GM18873 (cell line): ENCODE data around the gene KCNJ11.
"Not testable (repeated sequence)": the region's sequence is repeated elsewhere in the genome, so short reads cannot be mapped to it uniquely, and the experiment has no call there.

Source experiments
- ATAC-seq: cut with Tn5 transposase; IDR thresholded peaks from one replicate; pipeline ENCODE4 v1.9.1; 2021; ENCODE audit warnings: mild to moderate bottlenecking, moderate library complexity, moderate number of reproducible peaks; ENCODE audit not compliant: unreplicated experiment, low FRiP score

KCNJ11 gene

DNA sequence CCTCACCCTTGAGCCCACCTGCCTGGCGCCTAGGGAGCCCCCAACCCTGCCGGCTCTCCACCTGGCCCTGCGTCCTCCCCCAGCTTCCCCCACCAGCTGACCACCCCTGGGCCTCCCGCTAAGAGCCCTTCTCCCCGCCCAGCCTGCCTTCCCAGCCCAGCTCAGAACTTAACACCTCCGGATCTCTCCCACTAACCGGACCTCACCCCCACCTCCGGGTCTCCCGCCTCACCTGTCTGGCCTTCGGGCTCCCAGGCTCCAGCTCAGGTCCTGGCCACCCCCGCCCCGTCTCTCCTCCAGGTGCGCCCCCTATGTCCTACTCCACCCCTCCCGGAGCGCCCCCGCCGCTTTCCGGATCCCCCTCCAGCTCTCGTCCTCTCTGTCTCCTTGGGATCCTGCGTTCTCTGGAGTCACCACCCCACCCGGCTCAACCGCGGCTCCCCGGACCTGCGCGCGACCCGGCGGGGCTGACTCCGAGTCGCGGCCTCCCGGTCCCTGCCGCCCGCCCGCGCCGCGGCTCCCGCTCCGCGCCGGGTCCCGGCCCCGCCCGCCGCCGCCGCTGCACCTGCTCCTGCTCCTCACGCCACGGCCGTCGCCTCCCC is at the start of gene KCNJ11:
TSS of gene KCNJ11 (minus strand) at position 51 of the 602 bp plus-strand sequence. CDS start 568 bp downstream, outside the sequence.
- ATAC-seq = no peak

DNA sequence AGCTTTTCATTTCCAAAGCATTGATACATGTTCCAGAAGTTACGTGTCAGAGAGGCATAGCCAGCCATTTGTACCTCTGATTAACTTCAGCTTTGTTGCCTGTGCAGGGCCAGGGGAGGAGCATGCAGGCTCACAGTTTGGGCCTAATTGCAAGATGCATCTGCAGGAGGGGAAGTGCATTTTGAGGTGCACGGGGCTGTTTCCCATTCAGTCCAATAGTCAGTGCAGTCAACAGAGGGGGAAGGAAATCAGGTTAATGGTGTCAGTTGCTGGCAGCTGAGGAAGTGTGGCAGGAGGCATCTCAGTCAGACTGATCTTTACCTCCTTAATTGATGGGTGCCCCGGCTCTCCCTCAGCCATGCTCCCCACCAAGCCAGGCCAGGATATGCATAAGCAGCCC is 48.9 kb upstream of the KCNJ11 start:
- ATAC-seq = no peak

DNA sequence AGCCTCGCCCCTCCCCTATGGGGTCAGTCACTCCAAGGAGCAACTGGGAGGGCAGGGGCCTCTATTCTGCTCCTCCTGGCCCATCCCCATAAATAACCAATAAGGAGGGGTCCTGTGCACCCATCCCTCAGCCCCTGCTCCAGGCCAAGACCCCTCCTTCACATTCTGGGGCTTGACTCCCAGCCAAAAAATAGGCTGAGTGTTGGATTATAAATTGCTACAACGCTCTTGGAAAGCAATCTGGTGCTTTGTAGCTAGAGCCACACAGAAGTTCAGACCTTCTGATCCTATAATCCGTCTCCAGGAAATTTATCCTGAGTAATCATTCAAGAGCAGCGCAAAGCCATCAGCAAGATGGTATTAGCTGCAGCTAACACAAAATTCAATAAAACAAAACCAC is 45.6 kb upstream of the KCNJ11 start:
- no peak for ATAC-seq

DNA sequence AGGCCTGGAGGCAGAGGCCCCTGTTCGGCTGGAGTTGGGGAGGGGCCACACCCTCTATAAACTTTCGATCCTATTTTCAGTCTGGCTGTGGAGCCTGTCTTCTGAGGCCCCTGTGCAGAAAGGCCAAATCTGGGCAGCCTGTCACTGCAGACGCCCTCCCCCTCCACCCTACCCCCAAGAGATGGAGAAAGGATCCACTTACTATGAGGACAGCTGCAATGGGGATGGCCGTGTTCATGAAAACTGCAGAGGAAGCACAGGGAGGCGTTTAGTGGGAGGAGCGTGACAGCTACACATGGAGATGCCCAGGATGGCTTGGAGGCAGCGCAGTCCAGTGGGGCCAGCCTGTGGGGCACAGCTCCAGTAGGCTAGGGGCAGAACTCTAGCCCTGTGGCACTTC is 43.5 kb upstream of the KCNJ11 start:
- ATAC-seq = no peak

DNA sequence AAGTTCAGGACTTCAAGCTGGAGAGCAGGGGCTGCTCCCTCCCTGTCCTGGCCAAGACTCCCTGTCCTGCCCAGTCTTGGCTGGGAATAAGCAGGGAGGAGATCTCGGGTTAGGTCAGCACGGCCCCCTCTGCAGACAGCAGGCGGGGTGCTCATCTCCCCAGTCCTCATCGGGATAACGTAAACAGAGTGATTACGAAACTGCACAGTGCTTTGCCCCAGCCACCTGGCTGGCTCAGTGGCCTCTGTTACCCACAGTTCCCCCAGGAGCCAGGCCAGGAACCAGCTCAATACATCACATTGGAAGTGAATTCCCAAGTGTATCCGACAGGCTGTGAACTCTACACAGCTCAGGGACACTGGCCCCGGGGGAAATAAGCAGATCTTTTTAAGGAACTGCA is 42.7 kb upstream of the KCNJ11 start:
- ATAC-seq = no peak

DNA sequence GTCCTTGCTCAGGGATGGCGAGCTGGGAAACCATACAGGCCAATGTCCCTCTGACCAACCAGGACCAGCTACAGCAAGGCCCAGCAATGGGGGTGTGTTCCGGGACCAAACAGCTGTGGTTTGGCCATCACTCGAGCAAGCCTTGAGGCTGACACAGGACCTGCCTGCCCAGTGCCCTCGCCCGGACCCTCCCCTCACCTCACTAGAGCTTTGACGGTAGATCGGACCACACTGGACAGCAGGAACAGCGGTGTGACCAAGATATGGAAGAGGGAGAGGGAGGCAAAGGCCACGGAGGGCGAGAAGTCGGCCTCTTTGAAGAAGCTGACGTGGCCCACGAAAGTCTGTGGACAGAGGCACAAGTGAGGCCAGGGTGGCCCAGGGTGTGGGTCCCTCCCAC is 42.2 kb upstream of the KCNJ11 start:
- no peak for ATAC-seq

DNA sequence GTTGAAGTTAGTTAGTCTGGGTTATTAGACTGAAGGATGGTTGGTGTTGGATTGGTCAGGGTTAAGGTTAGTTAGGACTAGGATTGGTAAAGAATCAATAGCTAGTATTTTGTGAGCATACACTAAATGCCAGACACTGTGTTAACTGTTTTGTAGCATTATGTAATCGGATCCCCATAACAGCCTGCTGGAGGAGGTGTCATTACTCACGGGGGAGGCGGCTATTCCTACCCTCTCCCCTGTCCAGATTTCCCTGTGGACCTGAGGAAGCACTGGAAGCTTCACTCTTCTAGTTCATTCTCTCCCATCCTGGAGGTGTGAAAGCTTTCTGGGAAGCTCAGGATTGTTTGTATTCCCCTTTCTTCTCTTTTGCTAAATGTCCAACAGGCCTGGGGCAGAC is 40.5 kb upstream of the KCNJ11 start:
- no peak for ATAC-seq

DNA sequence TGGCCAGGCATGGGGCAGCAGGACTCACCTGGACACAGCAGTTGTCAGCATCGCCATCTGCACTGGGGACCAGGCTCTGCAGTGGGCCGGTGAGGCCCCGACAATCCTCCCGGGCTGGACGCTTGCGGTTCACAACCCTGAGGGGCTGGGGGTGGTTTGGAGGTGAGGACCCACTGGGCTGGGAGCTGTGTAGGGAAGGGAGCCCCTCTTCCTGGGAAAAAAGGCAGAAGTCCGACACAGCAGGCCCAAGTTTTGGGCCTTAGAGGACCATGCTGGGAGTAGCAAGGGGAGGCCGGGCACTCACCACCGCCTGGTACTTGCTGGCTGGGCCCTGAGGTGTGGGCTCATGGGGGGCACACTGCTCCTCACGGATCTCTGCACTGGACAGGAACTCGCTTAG is 39.8 kb upstream of the KCNJ11 start:
- ATAC-seq = no peak

DNA sequence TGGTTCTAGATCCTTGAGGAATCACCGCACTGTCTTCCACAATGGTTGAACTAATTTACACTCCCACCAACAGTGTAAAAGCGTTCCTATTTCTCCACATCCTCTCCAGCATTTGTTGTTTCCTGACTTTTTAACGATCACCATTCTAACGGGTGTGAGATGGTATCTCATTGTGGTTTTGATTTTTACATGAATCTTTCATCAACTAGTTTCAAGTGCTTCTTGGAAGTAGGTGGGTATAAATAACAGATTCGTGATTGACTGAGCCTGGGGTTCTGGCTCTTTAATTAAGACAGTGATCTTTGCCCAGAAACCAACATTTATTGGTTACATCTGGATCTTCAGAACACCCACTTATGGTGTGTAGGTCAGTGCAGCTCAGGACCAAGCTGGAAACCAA is 37.8 kb upstream of the KCNJ11 start:
- ATAC-seq = not testable (repeated sequence)

DNA sequence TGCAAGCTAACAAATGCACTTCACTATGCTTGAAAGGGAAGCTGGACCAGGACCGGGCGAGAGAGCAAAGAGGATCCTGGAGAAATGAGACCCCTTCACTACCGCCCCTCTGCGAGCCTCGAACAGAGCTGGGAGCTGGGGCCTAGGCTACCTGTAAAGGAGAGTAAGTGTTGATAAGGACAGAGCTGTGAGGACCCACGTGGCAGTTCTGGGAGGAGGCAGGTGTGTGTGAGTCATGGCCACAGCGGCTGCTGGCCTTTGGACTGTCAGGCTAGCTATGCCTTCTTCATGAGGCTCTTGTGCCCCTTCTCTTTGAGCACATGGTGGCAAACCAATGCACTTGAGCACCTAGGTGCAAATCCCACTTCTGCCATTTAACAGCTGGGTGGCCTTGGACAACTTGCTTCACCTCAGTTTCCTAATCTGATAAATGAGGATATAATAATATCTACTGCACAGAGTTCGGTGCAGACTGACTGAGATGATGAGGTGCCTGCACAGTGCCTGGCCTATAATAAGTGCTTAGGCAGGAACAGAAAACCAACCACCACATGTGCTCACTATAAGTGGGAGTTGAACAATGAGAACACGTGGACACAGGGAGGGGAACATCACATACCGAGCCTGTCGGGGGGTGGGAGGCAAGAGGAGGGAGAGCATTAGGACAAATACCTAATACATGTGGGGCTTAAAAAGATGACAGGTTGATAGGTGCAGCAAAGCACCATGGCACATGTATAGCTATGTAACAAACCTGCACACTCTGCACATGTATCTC is 35.3 kb upstream of the KCNJ11 start:
- no peak for ATAC-seq

DNA sequence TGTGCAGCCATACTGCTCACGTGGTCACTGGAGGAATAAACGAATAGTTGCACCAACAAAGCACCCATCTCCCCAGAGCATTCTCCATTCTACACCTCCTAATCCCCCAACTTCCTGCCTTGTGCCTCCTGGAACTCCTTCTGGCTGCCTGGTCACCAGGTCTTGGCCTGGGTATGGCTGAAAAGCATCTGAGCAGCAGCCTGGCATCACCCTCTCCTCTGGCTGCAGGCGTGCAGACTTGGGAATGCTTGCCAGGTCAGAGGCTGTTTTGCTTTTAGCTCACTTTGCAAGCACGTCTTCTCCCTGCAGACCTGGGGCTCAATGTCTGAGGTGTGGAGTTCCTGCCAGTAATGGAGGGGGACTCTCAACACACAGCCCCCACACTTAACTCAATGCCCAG is 33.3 kb upstream of the KCNJ11 start:
- no peak for ATAC-seq

DNA sequence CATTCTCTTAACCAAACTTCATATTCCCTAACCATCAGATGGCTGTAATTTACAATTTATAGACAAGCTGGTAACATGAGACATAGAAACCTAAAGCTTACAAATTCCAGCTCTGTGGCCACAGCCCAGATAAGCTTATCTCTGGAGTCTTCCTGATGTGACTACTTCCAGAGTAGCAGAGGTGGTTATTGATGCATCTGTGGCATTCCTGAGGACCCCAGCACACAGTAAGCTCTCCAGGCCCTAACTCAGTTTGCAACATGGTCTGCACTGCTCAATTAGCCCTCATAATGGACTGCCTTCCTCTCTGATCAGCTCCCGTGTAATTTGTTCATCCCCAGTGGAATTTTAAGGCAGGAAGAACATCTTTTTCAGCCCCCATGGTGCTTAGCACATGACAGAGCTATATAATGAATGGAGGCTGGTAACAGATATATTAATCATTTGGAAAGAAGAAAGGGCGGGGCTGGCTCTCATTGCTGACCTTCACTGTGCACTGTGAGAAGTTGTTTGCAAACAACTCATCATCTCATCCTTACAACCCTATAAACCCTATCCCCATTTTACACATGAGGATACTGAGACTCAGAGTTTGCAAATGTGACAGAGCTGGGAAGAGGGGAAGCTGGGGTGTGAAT is 30.1 kb upstream of the KCNJ11 start:
- ATAC-seq = no peak

DNA sequence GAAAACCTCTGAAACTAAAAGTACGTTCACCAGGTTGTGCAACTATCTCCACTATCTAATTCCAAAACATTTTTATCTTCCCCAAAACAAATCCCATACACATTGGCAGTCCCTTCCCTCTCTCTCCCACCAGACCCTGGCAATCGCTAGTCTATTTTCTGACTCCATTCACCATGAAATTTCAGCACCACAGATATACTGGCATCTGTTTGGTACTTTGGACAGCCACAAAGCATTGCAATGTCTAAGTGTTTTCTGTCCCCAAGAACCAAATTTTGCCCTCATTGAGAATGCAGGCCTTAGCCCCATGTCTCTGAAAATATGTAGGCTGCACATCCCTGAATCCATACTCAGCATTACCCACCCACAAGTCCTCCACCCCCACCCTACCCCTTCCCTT is 28.0 kb upstream of the KCNJ11 start:
- no peak for ATAC-seq

DNA sequence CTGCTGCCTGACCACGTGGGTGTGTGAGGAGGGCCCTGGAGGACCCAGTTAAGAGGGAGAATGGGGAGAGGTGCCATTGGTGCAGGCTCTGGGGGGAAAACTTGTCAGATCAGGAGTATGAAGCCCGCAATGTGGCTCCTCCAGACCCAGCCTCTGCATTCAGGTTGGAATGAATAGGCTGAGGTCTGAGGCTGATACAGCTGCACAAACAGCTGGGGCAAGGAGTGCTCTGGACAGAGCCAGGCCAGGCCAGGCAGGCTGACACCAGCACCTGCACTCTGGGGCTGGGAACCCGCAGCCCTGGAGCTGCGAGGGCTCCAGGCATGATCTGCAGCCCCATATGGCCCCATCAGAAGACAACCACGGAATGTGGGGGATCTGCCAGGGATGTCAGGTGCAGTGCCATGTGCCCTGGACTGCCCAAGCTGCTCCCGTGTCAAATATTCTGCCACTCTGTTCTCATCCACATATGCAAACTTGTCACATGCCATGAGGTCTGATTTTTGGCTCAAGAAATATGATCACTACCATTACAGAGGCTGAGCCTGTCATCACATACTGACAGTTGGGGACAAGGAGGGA is 27.2 kb upstream of the KCNJ11 start:
- ATAC-seq = no peak

DNA sequence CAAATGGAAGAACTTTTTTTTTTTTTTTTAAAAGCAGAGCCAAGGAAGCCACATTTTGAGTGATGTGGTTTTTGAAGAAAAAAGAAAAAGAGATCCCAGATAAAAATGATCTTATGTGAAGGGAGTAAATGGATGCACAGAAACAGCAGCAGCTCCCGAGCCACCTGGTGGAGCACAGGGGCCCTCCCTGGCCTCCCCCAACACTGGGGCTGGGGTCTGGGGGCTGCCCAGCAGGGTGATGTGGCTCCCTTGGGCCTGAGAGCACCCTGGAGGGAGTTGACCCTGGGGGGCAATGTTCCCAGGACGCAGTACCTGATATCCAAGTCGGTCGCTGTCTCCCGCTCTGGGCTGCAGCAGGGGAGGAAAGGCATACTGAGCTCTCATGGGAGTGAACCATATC is 26.5 kb upstream of the KCNJ11 start:
- ATAC-seq = no peak

DNA sequence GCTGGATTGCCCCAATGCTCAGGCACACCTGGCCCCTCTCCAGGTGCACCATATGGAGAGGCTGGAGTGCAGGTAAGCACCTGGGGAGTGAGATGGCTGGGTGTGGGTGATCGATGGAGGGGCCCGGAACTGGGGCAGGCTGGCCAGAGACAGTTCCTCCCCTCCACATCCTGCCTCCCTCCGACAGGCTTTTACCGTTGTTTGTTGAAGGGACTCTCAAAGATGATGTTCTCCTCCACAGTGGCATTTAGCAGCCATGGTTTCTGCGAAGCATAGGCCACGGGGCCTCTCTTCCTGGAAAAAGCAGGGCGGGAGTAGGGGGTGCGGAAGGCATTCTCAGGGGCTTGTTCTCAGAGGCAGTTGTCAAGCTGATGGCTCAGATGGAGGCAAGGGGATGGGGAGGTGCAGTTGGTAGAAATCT is 25.9 kb upstream of the KCNJ11 start:
- no peak for ATAC-seq

DNA sequence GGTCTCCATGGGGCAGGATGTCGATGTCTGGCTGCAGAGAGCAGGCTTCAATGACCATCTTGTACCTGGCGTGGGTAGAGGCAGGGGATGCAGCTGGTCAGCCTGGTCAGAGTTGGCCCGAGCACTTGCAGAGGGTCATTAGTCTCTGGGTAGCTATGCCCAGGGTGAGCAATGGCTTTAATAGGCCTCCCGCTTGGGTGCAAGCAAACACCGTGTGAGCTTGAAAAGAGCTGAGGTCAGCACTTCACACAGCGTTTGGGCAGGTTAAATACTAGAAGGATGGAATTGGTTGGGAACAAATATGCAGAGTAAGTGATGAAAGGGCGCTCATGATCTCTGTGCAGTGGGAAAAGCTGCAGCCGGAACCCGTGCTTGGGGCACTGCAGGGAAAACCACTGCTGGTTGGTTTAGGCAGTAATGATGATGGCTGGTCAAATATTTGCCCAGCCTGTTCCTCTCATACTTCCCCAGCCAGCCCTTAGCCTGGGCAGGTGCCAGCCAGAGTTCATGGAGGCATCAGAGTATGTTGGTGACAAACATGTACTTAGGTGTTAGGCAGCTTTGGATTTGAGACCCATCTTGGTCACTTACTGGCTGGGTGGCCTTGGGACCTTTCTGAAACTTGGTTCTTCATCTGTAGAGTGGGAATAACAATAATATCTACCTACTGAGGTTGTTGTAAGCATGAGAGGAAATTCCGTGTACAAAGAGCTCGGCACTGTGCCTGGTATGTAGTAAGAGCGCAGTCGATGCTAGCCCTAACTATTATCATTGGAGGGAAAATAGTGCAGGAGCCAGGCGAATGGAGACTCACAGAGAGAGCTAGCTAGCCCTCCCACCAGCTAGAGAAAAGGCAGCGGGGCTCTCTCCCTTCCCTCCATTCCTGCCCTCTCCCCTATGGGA is 25.2 kb upstream of the KCNJ11 start:
- ATAC-seq = no peak

DNA sequence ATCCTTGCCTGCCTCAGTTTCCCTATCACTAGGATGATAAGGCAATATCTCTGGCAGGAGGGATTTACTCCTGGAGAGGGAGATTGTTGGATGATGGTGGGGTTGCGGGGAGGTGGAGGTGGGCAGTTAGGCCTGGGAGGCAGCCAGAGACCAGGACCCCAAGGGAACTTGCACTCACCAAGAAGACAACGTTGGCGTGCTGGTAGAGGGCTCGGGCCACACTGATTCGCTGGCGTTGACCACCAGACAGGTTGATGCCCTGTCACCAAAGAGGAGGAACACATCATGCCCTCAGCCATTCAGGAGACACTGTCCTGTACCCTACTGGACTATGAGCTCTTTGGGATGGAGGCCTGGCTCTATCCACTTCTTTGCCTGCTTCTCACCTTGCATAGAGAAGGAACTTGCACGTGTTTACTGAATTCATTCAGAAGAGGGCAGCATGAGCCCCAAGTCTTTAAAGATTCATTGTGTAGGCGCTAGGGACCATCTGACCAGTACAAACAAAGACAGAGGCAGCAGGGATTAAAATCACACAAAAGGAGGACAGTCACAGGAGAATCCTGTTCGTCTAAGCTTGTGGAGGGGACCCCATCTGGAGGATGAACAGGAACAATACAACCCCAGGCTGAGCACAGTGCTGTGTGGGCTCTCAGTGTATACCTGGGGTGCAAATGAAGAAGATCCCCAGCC is 24.2 kb upstream of the KCNJ11 start:
- no peak for ATAC-seq

DNA sequence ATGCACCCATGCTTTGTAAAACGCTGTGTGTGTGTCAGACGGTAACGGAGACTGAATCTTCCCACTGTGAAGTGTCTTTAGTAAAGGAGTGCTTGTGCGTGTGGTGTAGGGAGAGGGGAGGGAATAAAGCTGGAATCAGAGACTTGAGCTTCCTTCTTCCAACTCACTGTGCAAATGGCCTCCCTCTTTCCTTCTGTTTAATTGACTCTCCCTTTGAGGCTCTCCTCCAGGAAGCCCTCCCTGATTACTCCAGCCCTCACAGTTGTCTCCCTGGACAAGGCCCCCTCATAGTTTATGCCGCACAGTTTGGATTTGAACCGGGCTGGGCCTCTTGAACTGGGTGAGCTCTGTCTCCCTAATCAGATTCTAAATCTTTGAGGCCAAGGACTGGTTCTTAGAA is 23.0 kb upstream of the KCNJ11 start:
- no peak for ATAC-seq
